HCT116 (cell line): ENCODE results near the gene TEAD1. TPM values are rescaled to one million over a fixed set of nuclear protein-coding genes. Genes with fewer than 3 reads are reported as not detected.

Experiments
- ATAC-seq: fragments of 200-7000 bp; cut with Tn5 transposase; 2 replicates; pipeline ENCODE4 v1.9.1; 2020; ENCODE audit warnings: mild to moderate bottlenecking, moderate library complexity
- BruUV-seq: library from RNA; stranded (reverse); fragments of 400-500 nt; replicated peaks from 2 replicates; lab custom pipeline; 2021; lab: Mats Ljungman, UMichigan
- CTCF ChIA-PET: fragments of 300-600 bp; sonication (Branson Sonifier 250); formaldehyde crosslinking; loops from one replicate; lab custom pipeline; 2021; ENCODE audit warnings: antibody characterized with exemption; lab: Charles Lee
- POLR2A ChIA-PET: fragments of 300-600, 350-600 bp; sonication (Branson Sonifier 250); formaldehyde crosslinking; loops from one replicate; lab custom pipeline; 2021; ENCODE audit warnings: antibody characterized with exemption; lab: Charles Lee
- RAD21 ChIA-PET, 2 experiments: fragments of 300-600 bp; sonication (Branson Sonifier 250); formaldehyde crosslinking; loops; one replicate each; lab custom pipeline; 2023; ENCODE audit warnings: low total read pairs in 2 of 2; ENCODE audit not compliant: uncharacterized antibody in 2 of 2, unreplicated experiment in 2 of 2, low non-redundant PET in 1 of 2; lab: Charles Lee
- DNase-seq: peaks from one replicate; pipeline ENCODE4 v3.0.0-alpha.2; 2010; ENCODE audit warnings: low read depth, low spot score
- H2AFZ ChIP-seq: fragments of 200-600 bp; shearing (Covaris generic), sonication (generic); 2 replicates; pipeline ENCODE4 v1.6.1; 2017; ENCODE audit warnings: low read depth, mixed run types, mixed read lengths, antibody characterized with exemption, low read length; ENCODE audit not compliant: poor library complexity, severe bottlenecking
- H3K27ac ChIP-seq: 2 replicates; pipeline ENCODE4 v1.5.1; 2012; ENCODE audit warnings: low read depth, low read length
- H3K27me3 ChIP-seq: fragments of 200-600 bp; sonication (generic); 2 replicates; pipeline ENCODE4 v1.6.1; 2016; ENCODE audit warnings: mixed run types, low read length, mixed read lengths; ENCODE audit not compliant: insufficient read depth
- H3K36me3 ChIP-seq, 2 experiments: fragments of 200-500 bp in 1 of 2; fragments of 200-600 bp in 1 of 2; sonication (Bioruptor generic) in 1 of 2; sonication (generic) in 1 of 2; 2 replicates each; pipeline versions ENCODE4 v1.5.1 to v1.6.1; 2014 to 2016; ENCODE audit warnings: low read length in 2 of 2, inconsistent platforms in 1 of 2, mixed read lengths in 1 of 2, mixed run types in 1 of 2; ENCODE audit not compliant: insufficient read depth in 2 of 2, control insufficient read depth in 1 of 2
- H3K4me1 ChIP-seq, 2 experiments: fragments of 200-600 bp in 1 of 2; sonication (generic) in 1 of 2; 2 replicates each; pipeline versions ENCODE4 v1.5.1 to v1.6.1; 2012 to 2017; ENCODE audit warnings: low read length in 2 of 2, inconsistent platforms in 1 of 2, mild to moderate bottlenecking in 1 of 2, mixed read lengths in 1 of 2, mixed run types in 1 of 2, moderate library complexity in 1 of 2; ENCODE audit not compliant: insufficient read depth in 2 of 2, control insufficient read depth in 1 of 2
- H3K4me2 ChIP-seq: fragments of 200-600 bp; sonication (generic); 2 replicates; pipeline ENCODE4 v1.6.1; 2017; ENCODE audit warnings: mixed run types, low read length, mixed read lengths
- H3K4me3 ChIP-seq, 2 experiments: fragments of 200-600 bp in 1 of 2; sonication (generic) in 1 of 2; replicated peaks in 1 of 2; 2 replicates each; pipeline ENCODE4 v1.5.1; 2011 to 2016; ENCODE audit warnings: low read length in 2 of 2, control low read depth in 1 of 2, low read depth in 1 of 2, mild to moderate bottlenecking in 1 of 2, mixed read lengths in 1 of 2, mixed run types in 1 of 2
- H3K79me2 ChIP-seq: fragments of 200-600 bp; sonication (generic); 2 replicates; pipeline ENCODE4 v1.6.1; 2017; ENCODE audit warnings: mild to moderate bottlenecking, mixed run types, low read length, moderate library complexity, mixed read lengths; ENCODE audit not compliant: insufficient read depth
- H3K9ac ChIP-seq: fragments of 200-600 bp; sonication (generic); 2 replicates; pipeline ENCODE4 v1.6.1; 2016; ENCODE audit warnings: low read length, mixed read lengths
- H3K9me2 ChIP-seq: fragments of 200-600 bp; sonication (generic), shearing (Covaris generic); 2 replicates; pipeline ENCODE4 v1.6.1; 2017; ENCODE audit warnings: mixed run types, mild to moderate bottlenecking, moderate library complexity; ENCODE audit not compliant: insufficient read depth
- H3K9me3 ChIP-seq, 2 experiments: fragments of 200-500 bp in 1 of 2; fragments of 200-600 bp in 1 of 2; sonication (Bioruptor generic) in 1 of 2; sonication (generic) in 1 of 2; 2 replicates each; pipeline ENCODE4 v1.6.1; 2014 to 2017; ENCODE audit warnings: low read length in 2 of 2, mixed read lengths in 2 of 2, inconsistent platforms in 1 of 2, low read depth in 1 of 2, mild to moderate bottlenecking in 1 of 2, mixed run types in 1 of 2, moderate library complexity in 1 of 2; ENCODE audit not compliant: control insufficient read depth in 1 of 2, insufficient read depth in 1 of 2
- H4K20me1 ChIP-seq: fragments of 200-600 bp; sonication (generic), shearing (Covaris generic); 2 replicates; pipeline ENCODE4 v1.6.1; 2017; ENCODE audit warnings: mixed run types, mild to moderate bottlenecking, moderate library complexity; ENCODE audit not compliant: insufficient read depth
- CBX3 ChIP-seq: IDR thresholded peaks from 2 replicates; pipeline ENCODE4 v1.6.1; 2012; ENCODE audit warnings: low read depth
- EGR1 ChIP-seq: IDR thresholded peaks from 2 replicates; pipeline ENCODE4 v1.6.1; 2012; ENCODE audit warnings: low read depth
- ELF1 ChIP-seq: IDR thresholded peaks from 2 replicates; pipeline ENCODE4 v1.6.1; 2012; ENCODE audit warnings: low read depth, borderline replicate concordance
- EZH2 ChIP-seq: fragments of 200-600 bp; sonication (generic); IDR thresholded peaks from 2 replicates; pipeline ENCODE4 v1.6.1; 2017; ENCODE audit warnings: antibody characterized with exemption, mixed run types
- FOSL1 ChIP-seq: IDR thresholded peaks from 2 replicates; pipeline ENCODE4 v1.6.1; 2012; ENCODE audit warnings: low read depth
- JUND ChIP-seq: IDR thresholded peaks from 2 replicates; pipeline ENCODE4 v1.6.1; 2012
- POLR2A ChIP-seq: IDR thresholded peaks from 2 replicates; pipeline ENCODE4 v1.7.0; 2011; ENCODE audit warnings: borderline replicate concordance; ENCODE audit not compliant: insufficient read depth, insufficient read length; ENCODE audit errors: extremely low read depth
- RAD21 ChIP-seq: IDR thresholded peaks from 2 replicates; pipeline ENCODE4 v1.6.1; 2012; ENCODE audit warnings: low read depth, mild to moderate bottlenecking
- SIN3A ChIP-seq: IDR thresholded peaks from 2 replicates; pipeline ENCODE4 v1.6.1; 2012; ENCODE audit warnings: low read depth
- SP1 ChIP-seq: IDR thresholded peaks from 2 replicates; pipeline ENCODE4 v1.6.1; 2012; ENCODE audit warnings: low read depth
- TCF7L2 ChIP-seq: IDR thresholded peaks from 2 replicates; pipeline ENCODE4 v1.7.0; 2011; ENCODE audit warnings: borderline replicate concordance, inconsistent platforms; ENCODE audit not compliant: insufficient read depth, insufficient read length; ENCODE audit errors: extremely low read depth
- YY1 ChIP-seq: IDR thresholded peaks from 2 replicates; pipeline ENCODE4 v1.6.1; 2011; ENCODE audit warnings: low read length, low read depth, moderate library complexity, mild to moderate bottlenecking; ENCODE audit not compliant: insufficient replicate concordance; ENCODE audit errors: extremely low read depth
- ZFX ChIP-seq: fragments of 450-650 bp; IDR thresholded peaks from 2 replicates; pipeline ENCODE4 v1.6.1; 2017
- intact Hi-C: fragments of 100-400 bp; cut with micrococcal nuclease; formaldehyde crosslinking; loops from 2 replicates; pipeline ENCODE4 v1.10.0; 2022
- total RNA-seq: library from RNA; stranded (reverse); gene quantifications from one replicate; pipeline ENCODE4 v1.2.1, GENCODE V29; 2021; ENCODE audit not compliant: unreplicated experiment
- TF ChIP-seq, protein P1 (sequence below): IDR thresholded peaks from 2 replicates; pipeline ENCODE4 v1.6.1; 2012; ENCODE audit warnings: low read depth
- TF ChIP-seq, protein P2 (sequence below): IDR thresholded peaks from 2 replicates; pipeline ENCODE4 v1.6.1; 2011; ENCODE audit warnings: mild to moderate bottlenecking, low read length, moderate library complexity; ENCODE audit not compliant: insufficient replicate concordance; ENCODE audit errors: extremely low read depth
- TF ChIP-seq, protein P3 (sequence below): IDR thresholded peaks from 2 replicates; pipeline ENCODE4 v1.6.1; 2012
- TF ChIP-seq, protein P4 (sequence below): IDR thresholded peaks from 2 replicates; pipeline ENCODE4 v1.6.1; 2012
- TF ChIP-seq, protein P5 (sequence below), 3 experiments: fragments of 200-600 bp in 1 of 3; sonication (generic) in 1 of 3; IDR thresholded peaks in 2 of 3; conservative IDR thresholded peaks in 1 of 3; 2 replicates each; pipeline ENCODE4 v1.5.1; 2012 to 2017; ENCODE audit warnings: low read depth in 2 of 3, low read length in 2 of 3, antibody characterized with exemption in 1 of 3, borderline replicate concordance in 1 of 3, control low read depth in 1 of 3, mild to moderate bottlenecking in 1 of 3, mixed read lengths in 1 of 3, mixed run types in 1 of 3, moderate library complexity in 1 of 3; ENCODE audit not compliant: insufficient read depth in 1 of 3

Gene TEAD1
- total RNA-seq, 1 experiment from 2014 or later = 103 TPM

DNA sequence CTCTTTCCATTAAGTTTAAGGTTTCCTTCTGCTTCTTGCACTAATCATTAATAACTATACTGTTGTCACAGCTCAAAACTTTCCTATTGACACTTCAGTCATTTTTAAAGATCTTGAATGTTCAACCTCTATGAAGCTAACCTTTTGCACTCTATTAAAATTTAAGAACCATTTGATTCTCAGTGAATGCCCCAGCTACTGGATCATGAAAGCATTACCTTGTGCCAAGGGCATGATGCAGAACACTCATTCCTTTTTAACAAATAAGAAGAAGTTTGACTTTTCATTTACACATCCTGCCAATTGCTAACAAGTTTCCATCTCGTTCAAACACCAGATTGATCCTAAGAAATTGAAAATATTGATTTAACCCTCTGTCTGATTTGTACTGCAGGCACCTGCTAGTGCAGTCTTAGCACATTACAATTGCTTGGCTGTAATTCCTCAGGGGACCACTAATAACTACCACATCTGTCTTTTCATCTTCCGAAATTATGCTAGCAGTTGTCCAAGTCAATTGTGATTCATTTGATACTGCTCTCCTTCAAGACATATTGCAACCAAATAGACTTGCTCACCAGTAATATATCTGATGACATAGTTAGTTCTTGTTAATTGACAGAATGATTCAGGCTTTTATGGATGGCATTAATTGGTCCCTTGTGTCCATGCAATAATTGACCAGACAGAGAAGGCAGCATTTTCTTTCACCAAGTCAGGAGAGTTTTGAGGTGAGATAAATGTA lies 158.4 kb downstream of the TEAD1 start:
- Histone ChIP-seq H3K4me3 (no peak overlapping the region), H4K20me1 (no peaks in the 10 kb centered on the region; the same call in 1 of the 2 replicates), H3K9me3 (no peaks in the 10 kb centered on the region), H3K4me2 (no peak overlapping the region), H3K36me3 (no peaks in the 10 kb centered on the region), H3K79me2 (peaks cover 56% of the 10 kb centered on the region), H3K9ac (no peak overlapping the region), H3K27ac (no peak overlapping the region), H3K4me1 (peaks cover 8 to 13% of the 10 kb centered on the region in 2 experiments; a peak in 3 of 4 replicates), H3K27me3 (no peaks in the 10 kb centered on the region), H2AFZ (no peak overlapping the region), H3K9me2 (no peaks in the 10 kb centered on the region)
- ChIA-PET CTCF (no interaction called here), POLR2A (no interaction called here), RAD21 (no interaction called here)
- DNase-seq (no peak), ATAC-seq (no peak)
- intact Hi-C loops = no loop called here
- BruUV-seq = no TSS peak
- no peak for TF ChIP-seq ELF1
- TF ChIP-seq, protein P1, sequence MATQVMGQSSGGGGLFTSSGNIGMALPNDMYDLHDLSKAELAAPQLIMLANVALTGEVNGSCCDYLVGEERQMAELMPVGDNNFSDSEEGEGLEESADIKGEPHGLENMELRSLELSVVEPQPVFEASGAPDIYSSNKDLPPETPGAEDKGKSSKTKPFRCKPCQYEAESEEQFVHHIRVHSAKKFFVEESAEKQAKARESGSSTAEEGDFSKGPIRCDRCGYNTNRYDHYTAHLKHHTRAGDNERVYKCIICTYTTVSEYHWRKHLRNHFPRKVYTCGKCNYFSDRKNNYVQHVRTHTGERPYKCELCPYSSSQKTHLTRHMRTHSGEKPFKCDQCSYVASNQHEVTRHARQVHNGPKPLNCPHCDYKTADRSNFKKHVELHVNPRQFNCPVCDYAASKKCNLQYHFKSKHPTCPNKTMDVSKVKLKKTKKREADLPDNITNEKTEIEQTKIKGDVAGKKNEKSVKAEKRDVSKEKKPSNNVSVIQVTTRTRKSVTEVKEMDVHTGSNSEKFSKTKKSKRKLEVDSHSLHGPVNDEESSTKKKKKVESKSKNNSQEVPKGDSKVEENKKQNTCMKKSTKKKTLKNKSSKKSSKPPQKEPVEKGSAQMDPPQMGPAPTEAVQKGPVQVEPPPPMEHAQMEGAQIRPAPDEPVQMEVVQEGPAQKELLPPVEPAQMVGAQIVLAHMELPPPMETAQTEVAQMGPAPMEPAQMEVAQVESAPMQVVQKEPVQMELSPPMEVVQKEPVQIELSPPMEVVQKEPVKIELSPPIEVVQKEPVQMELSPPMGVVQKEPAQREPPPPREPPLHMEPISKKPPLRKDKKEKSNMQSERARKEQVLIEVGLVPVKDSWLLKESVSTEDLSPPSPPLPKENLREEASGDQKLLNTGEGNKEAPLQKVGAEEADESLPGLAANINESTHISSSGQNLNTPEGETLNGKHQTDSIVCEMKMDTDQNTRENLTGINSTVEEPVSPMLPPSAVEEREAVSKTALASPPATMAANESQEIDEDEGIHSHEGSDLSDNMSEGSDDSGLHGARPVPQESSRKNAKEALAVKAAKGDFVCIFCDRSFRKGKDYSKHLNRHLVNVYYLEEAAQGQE = no peak
- no peak for TF ChIP-seq EZH2
- TF ChIP-seq POLR2A = no peak
- TF ChIP-seq CBX3 = no peak
- TF ChIP-seq EGR1 = no peak
- no peak for TF ChIP-seq YY1
- TF ChIP-seq, protein P2, sequence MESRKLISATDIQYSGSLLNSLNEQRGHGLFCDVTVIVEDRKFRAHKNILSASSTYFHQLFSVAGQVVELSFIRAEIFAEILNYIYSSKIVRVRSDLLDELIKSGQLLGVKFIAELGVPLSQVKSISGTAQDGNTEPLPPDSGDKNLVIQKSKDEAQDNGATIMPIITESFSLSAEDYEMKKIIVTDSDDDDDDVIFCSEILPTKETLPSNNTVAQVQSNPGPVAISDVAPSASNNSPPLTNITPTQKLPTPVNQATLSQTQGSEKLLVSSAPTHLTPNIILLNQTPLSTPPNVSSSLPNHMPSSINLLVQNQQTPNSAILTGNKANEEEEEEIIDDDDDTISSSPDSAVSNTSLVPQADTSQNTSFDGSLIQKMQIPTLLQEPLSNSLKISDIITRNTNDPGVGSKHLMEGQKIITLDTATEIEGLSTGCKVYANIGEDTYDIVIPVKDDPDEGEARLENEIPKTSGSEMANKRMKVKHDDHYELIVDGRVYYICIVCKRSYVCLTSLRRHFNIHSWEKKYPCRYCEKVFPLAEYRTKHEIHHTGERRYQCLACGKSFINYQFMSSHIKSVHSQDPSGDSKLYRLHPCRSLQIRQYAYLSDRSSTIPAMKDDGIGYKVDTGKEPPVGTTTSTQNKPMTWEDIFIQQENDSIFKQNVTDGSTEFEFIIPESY = no peak
- TF ChIP-seq RAD21 = no peak
- TF ChIP-seq, protein P3, sequence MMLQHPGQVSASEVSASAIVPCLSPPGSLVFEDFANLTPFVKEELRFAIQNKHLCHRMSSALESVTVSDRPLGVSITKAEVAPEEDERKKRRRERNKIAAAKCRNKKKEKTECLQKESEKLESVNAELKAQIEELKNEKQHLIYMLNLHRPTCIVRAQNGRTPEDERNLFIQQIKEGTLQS = no peak
- no peak for TF ChIP-seq ZFX
- no peak for TF ChIP-seq SIN3A
- TF ChIP-seq TCF7L2 = no peak
- TF ChIP-seq FOSL1 = no peak
- TF ChIP-seq, protein P4, sequence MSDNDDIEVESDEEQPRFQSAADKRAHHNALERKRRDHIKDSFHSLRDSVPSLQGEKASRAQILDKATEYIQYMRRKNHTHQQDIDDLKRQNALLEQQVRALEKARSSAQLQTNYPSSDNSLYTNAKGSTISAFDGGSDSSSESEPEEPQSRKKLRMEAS = no peak
- TF ChIP-seq, protein P5, sequence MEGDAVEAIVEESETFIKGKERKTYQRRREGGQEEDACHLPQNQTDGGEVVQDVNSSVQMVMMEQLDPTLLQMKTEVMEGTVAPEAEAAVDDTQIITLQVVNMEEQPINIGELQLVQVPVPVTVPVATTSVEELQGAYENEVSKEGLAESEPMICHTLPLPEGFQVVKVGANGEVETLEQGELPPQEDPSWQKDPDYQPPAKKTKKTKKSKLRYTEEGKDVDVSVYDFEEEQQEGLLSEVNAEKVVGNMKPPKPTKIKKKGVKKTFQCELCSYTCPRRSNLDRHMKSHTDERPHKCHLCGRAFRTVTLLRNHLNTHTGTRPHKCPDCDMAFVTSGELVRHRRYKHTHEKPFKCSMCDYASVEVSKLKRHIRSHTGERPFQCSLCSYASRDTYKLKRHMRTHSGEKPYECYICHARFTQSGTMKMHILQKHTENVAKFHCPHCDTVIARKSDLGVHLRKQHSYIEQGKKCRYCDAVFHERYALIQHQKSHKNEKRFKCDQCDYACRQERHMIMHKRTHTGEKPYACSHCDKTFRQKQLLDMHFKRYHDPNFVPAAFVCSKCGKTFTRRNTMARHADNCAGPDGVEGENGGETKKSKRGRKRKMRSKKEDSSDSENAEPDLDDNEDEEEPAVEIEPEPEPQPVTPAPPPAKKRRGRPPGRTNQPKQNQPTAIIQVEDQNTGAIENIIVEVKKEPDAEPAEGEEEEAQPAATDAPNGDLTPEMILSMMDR (IDR thresholded peaks at IDR 0.05 in 2 of 3, conservative IDR thresholded peaks at IDR 0.05 in 1 of 3; ENCODE audit: borderline replicate concordance in 1 of 3, insufficient read depth in 1 of 3, low read depth in 2 of 3, low read length in 2 of 3) = no peak
- no peak for TF ChIP-seq JUND
- TF ChIP-seq SP1 = no peak
